GM21576 (cell line): Measurements from ENCODE around the gene IL33.

Source experiments
- ATAC-seq: cut with Tn5 transposase; IDR thresholded peaks from one replicate; pipeline ENCODE4 v1.9.1; 2021; ENCODE audit warnings: mild to moderate bottlenecking, moderate library complexity; ENCODE audit not compliant: unreplicated experiment

Gene IL33

DNA sequence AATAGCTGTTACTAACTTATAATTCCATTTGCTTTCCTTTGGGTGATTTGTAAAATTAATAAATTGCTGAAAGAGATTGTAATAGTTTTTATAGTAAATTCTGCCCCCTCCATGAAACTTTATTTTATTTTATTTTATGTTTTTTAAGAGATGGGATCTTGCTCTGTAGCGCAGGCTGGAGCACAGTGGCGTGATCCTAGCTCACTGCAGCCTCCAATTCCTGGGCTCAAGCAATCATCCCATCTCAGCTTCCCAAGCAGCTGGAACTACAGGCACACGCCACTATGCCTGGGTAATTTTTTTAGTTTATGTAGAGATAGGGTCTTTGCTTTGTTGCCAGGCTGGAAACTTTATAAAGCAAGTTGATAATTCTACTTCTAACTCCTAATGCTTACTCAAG, 395 bp downstream of the IL33 start:
- no peak for ATAC-seq

DNA sequence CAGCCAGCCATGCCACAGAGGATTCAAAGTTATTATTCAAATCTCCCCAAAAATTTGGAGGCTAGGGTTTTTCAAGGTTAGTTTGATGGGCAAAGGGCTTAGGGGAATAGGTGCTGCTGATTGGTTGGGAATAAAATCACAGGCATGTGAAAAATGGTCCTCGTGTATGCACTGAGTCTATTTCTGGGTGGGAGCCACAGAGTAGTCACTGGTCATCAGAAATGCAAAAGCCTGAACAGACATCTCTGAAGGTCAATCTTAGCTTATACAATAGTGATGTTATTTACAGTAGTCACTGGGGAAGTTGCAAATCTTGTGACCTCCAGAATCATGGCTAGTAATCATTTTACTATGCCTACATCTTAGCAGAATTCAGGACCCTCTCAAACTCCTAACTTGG, 1.3 kb downstream of the IL33 start:
- ATAC-seq: no peak

DNA sequence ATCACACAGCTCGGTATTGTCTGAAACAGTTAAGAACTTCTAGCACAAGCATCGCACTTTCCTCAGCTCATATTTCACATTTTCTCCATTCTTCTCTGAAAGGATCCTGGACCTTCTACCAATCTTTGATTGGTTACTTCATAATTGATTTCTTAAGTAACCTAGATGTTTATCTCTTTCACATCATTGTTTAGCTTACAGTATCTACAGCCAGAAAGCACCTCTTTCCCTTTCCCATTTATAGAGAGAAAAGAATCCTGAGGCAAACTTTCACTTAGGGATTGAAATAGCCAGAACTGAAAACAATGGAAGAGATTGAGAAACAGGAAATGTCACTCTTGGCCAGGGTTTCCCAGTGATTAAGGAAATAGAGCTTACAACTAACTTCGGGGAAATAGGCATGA, 2.5 kb downstream of the IL33 start:
- ATAC-seq: no peak

DNA sequence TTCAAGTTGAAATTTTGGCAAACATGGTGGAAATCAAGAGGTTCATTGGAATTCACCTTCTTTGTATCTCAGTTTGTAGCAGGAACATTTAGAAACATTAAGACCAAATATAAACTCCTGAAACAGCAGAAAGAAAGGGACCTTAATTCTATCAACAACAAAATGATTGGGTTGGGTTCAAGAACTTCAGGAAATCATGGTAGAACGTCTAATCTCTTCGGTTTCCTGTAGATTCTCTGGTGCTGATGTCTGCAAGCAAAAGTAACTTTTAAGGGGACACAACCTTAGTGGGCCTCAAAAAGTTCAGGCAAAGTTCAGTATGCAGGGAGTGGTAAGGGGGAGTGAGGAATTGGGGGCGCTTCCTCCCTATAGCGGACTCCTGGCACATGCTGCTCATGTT, 3.4 kb downstream of the IL33 start:
- no peak for ATAC-seq

DNA sequence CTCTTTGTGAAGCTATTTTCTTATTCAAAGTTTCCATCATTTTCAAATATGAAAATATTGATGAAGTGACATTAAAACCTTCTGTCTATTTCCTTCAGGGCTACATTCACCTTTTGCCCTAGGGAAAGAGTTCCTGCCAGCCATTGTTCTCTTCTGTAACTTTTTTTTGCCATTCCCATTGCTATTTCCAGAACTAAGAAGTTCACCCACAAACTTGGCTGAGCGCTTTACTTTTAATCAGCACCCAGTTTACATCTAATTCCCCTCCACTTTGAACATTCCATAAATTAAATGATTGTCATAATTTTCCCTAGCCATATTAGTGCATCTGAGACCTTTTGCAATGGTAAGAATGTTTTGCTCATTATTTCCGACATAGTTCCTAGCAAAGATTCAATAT, 4.4 kb downstream of the IL33 start:
- no peak for ATAC-seq

DNA sequence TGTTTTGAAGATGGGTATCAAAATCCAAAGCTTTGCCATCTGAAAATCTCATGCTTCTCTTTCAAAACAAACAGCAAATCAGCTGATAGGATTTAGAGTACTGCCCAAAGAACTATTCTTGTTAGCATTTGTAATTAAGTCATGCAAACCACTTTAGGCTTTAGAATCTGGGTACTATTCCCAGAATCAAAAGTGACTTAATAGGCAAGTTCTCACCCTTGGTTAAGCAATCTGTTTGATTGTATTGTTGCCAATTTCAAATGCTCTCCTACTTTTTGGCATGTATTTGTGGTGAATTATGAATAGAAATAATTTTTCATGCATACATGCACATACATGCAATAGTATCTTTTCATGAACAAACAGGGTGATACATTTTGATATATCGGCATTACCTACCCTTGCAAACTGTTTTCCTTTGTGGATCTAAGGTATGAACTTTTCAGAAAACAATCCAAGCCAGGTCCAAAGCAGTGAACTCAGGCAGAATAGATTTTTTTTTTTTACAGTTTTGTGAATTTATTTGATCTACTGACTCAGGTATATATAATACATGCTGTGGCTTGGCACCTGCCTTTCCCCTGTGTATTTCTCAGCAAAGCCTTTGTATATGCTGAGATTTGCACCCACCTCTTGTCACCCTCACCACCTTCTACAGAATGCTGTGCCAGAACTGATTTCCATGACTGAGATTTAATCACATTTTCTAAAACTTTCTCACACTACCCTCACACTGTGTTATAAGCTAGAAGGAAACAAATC, 9.0 kb downstream of the IL33 start:
- ATAC-seq: no peak

DNA sequence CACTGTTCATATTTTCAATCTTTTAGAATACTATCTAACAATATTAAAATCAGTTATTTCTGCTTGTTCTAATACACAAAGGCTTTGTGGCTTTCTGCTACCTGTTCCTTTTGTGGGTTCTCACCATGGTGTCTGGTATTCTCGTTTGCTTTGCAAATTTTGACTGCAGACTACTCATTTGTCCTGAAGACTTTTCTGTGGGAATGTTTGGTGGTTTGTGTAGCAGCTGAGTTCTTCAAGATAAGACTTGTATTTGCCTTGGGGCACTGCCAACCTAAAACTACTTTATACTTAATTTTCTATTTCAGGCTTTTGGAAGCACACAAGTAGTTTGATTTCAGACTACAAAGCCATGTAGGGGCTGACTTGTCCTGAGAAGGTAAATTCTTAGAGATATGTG, 11.1 kb downstream of the IL33 start:
- no peak for ATAC-seq

DNA sequence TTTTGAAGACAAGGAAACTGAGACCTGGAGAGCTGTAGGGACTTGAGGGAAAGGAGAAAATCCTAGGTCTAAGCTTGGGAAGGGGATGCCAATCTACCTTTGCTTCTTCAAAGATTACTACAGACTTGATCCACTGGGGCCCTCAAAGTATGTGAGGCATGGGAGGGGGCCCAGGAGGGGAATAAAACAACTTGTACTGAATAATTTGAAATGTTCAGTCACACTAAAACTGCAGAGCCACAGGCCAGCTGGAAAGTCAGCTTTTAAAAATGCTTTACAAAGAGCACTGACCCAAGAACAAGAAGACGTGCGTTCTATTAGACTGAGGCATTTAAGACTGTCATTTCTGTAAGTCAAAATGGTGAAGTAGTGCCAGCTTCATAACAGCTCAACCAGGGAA, 13.6 kb downstream of the IL33 start:
- no peak for ATAC-seq

DNA sequence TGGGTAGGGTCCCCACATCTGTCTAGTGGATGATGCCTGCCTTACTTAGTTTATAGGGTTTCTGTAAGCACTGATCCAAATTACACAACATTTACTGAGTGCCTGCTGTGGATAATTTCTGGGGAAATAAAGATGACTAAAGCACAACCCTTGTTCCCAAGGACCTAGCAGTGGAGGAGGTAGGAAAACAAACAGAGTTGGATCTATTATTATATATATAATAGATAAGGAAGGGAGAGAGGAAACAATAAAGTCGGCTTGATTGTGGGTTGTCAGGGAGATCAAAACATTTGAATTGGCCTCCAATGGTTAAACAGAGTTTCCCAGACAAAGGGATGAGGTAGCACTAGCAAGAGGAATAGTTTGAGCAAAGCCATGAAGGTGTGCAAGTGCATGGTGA, 14.0 kb downstream of the IL33 start:
- ATAC-seq: no peak

DNA sequence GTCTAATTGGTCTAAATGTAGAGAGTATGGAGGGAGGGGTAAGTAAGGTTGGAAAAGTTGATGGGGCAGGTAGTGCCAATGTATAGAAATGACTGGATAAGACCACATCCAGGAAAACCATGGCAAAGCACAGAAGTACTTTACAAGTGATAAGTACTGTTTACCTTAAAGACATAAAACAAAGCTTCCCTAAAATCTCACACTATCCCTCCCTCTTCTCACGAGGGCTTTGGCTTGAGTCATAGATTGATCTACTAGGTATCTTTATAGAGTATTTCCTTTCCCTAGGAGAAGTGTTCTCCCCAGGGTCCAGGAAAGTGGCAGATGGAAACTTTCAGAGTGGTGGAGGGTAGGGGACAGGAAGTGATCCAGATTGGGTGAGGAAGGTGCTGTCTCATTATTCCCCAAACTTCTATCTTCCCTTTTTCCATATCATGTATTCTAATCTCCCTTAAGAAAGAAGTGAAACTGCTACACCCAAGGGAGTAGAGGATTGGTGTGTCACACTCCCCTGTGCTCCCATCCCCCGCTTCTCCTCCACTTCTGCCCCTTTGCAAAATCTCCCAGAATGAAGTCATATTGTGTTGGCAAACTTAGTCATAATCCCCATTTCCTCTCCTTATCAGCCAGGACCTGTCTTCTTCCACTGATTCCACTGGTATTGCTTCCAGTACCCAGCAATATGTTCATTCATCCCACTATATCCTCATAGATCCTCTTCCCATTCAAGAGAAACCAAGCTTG, 14.6 kb downstream of the IL33 start:
- no peak for ATAC-seq

DNA sequence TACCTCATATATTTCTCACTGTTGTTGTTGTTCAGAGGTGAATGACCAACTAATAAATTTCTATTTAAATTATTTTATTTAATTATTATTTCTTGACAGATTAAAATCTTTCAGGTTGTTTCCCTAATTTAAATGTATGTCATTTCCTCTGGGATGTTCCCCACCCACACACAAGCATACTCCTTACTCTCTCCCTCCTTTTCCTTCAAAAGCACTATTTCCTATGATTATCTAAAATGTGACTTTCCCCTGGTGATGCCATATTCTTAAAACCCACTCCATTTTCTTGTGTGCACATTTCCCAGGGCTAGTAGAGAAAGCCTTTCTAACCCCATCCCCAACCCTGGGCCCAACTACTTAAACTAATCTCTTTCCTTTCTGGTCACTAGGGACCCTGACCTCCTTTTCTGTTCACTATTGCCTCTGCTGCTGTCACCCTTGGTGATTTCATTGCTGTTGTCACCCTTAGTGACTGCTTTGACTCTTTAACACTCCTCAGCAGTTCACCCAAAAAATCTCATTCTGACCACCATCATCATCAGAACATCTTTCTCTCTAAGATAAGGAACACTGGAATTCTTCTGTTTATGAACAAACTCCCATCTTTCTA, 16.8 kb downstream of the IL33 start:
- no peak for ATAC-seq

DNA sequence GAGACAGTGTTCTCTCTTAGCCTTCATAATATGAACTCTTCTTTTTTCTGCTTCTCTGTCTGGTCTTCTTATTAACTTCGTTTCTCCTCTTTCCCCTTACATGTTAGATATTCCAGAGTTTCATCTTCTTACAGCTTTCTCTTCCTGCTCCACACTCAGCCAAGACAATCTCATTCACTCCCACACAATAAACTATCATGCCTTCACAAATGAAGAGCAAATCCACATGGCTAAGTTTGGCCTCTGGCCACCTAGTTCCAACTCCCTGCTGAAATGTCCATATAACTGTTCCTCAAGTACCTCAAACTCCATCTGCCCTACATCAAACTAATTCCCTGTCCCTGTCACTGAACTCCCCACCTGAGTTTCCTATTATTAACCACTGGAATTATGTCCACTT, 18.4 kb downstream of the IL33 start:
- ATAC-seq: no peak

DNA sequence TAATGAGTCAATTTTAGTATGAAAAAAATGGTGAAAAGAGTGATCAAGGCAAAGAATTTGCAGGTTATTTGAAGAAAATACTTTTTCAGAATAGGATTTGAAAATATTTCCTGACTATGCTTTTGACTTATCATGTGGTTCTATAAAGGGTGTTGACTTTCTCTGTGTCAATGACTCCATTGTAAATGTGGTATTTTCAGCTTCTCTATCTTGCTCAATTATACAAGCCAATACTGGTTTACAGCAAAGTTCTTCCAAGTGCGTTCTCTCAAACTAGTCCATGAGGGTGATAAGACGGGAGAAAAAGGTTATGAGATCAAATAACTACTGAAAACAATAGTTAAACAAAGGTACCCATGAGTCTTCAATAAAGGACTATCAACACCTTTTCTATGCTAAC, 21.7 kb downstream of the IL33 start:
- no peak for ATAC-seq

DNA sequence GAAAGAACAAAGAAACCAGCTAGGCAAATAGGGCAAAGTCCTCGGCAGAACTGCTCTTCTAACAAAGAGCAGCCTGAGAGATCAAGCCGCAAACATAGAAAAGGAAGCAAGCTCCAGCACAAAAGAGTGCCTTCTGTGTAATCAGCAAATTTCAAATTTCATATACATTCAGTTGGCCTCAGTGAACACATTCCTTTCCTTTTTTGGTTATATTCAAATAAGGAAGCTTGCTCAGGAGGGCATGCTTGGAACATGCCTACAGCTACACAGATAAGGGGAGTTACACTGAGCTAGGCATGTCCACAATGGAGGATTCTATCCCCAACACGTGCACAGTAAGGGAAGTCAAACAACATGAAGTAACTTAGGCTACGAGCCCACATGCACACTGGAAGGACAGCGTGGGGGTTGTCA, 23.4 kb downstream of the IL33 start:
- ATAC-seq: no peak

DNA sequence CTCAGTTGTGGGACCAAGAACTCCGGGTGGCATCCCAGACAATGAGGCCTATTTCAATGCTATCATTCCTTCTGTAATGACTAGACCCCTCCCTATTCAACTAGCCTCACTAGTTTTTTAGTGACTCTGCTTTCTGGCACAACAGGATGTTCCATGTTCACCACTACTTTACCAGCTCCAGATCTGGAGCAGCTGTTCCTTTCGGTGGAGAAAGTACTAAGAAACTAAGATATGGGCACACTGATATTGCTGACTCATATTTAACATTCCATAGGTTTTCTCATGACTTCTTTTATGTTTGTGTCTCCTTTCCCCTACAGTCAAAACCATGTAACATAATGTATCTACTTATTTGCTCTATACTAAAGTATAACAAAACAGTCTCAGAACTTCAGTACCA, 24.1 kb downstream of the IL33 start:
- no peak for ATAC-seq

DNA sequence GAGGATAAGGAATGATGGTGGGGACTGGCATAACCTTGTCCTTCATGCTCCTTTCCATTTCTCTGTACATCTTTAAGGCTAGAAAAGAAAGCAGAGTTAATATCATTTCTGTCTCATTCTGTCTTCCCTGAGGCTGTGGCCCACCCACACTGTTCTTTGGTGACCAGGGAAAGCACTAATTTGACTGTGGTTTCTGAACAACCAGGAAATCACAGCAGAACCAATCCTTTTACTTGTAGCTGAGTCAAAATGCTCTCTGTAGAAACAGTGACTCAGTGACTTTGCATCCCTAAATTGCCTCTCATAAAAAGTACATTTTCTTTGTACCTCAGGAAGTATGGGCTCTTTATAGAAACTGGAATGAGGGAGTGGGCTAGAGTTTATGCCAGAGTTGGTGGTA, 28.1 kb downstream of the IL33 start:
- peak; percentile 82 for ATAC-seq

DNA sequence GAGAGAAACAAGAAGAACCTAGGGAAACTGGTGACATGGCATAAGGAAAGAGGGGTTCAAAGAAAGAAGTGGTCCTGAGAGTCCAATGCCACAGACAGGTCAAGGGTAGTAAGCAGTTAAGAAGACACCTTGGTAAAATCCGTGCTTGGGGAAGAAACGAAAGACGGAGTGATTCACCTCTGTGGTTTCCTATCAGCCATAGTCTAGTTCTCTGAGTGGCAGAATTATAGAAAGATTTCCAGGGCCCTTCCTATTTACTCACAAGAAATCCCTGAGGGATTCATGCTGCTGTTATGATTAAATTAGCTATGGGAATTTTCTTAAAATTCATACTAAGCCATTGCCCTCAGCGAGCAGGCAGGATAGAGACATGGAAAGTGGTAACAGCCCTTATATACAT, 31.7 kb downstream of the IL33 start:
- ATAC-seq: no peak

DNA sequence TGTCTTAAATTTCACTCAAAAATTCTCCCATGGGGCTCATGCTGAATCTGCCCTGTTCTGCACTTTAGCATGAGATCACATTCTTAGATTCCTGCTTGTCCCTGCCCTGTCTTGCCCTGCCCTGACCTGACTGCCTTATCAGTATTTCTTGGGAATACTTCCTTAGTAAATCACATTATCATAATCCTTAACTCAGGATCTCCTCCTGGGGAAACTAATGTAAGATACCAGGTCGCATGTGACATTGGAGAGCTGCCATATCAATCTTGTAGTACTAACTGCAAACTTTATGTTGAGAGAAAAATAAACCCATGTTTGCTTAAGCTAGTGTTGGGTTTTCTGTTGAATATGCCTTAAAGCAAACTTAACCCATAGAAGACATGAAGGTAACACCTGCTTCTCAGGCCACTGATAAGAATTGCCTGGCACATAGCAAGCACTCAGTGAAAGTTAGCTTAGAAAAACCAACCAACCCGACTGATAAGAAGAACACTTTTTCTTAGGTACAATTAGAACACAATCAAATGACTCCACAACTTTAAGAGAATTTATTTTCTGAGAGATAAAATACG, 53.3 kb downstream of the IL33 start:
- ATAC-seq: no peak

DNA sequence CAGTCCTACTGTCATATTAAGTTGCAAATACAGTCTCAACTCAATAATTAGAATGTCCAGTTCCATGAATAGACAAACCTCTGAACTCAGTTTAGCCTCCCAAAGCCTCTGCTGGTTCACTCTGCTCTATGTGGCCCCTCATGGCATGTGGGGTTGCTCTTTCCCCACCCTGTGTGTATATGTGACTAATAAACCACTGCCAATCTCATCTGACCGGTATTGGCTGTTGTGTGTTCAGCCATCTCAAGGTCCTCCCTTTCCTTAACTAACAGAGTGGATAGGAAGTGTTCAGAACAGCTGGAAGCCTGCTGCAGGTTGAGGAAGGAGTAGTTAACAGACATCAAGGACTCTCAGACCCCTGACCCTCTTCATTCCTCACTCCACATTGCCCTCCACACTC, 55.3 kb downstream of the IL33 start:
- ATAC-seq: no peak

DNA sequence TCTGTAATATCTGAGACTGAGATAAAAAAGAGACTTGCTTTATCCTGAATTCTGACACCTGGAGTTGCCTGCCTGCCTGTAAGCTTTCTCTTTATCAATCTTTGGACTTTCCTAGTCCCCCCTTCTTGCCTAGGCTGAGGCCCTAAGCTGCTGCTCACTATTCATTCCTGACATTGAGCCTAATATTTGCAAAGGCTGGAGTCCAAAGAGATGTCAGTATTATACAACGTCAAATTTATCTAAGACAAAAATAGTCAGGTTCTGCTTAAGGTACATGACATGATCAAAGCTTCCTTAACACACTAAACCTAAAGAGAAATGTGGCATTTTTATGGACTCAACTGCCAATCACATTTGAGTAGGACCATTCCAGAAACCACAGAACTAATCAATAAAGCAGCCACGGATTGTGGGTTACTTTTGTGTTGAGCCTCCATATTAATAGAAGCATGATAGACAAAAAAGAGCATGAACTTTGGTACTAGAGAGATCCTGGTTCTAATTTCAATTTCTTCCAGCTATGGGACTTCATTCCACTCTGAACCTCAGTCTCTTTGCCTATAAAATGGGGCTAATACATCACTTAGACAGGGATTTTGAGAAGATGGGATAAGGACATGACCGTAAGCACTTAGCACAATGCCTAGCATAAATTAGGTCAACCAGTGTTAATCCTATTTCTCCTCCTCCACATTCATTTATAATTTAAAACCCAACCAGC, 56.1 kb downstream of the IL33 start:
- ATAC-seq: no peak

DNA sequence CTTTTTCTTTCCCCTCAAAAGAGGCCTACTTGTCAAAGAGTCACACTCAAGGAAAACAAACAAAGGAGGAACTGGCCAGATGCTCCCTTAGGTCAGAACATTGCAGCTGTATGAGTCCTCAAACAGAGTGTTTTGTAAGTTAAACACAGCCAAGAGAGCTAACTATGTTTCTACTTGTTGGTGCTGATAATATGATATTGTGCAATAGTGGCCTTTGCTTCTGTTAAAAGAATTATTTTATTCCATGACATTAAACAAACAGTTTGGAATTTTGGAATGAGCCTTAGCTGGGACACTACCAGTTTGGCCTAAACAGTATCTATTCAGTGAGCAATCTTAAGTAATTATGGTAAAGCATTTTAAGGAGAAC, 56.6 kb downstream of the IL33 start:
- no peak for ATAC-seq
